Gastroesophageal sphincter (tissue), 4 donors: ENCODE data around the gene SLC26A5. TPM values are rescaled to one million over a fixed set of nuclear protein-coding genes. Genes with fewer than 3 reads are reported as not detected.

Source experiments
- ATAC-seq: fragments of 150-250 bp; one replicate; pipeline ENCODE4 v1.9.1; 2016; ENCODE audit warnings: mild to moderate bottlenecking, moderate library complexity
- H3K27ac ChIP-seq, 4 donors: fragments of 200-600 bp; sonication (generic) in 3 of 4; 1 replicate in 3 of 4; 2 replicates in 1 of 4; pipeline ENCODE4 v1.5.1; 2016 to 2019
- H3K27me3 ChIP-seq: fragments of 200-600 bp; sonication (generic); one replicate; pipeline ENCODE4 v1.5.1; 2019
- H3K36me3 ChIP-seq, 2 donors: fragments of 200-600 bp; sonication (generic); one replicate each; pipeline ENCODE4 v1.5.1; 2019; ENCODE audit warnings: control low read depth in 1 of 2
- H3K4me1 ChIP-seq, 3 donors: fragments of 200-600 bp; sonication (generic); 1 replicate in 2 of 3; 2 replicates in 1 of 3; pipeline ENCODE4 v1.5.1; 2016 to 2019; ENCODE audit warnings: control low read depth in 2 of 3
- H3K4me3 ChIP-seq, 2 donors: fragments of 200-600 bp; sonication (generic); one replicate each; pipeline ENCODE4 v1.5.1; 2019; ENCODE audit warnings: mild to moderate bottlenecking in 1 of 2, moderate library complexity in 1 of 2
- H3K9me3 ChIP-seq, 3 donors: fragments of 200-600 bp; sonication (generic); one replicate each; pipeline ENCODE4 v1.5.1; 2017 to 2019; ENCODE audit warnings: control low read depth in 2 of 3
- EP300 ChIP-seq: sonication (generic); formaldehyde crosslinking; IDR thresholded peaks from one replicate; pipeline ENCODE4 v1.6.1; 2017; ENCODE audit warnings: antibody characterized with exemption, mild to moderate bottlenecking
- POLR2A ChIP-seq, 2 donors: fragments of 450-650 bp; IDR thresholded peaks; one replicate each; pipeline ENCODE4 v1.6.1; 2017; ENCODE audit warnings: antibody characterized with exemption in 2 of 2, mild to moderate bottlenecking in 2 of 2, moderate library complexity in 1 of 2
- POLR2AphosphoS5 ChIP-seq: sonication (generic); formaldehyde crosslinking; IDR thresholded peaks from one replicate; pipeline ENCODE4 v1.6.1; 2017; ENCODE audit warnings: antibody characterized with exemption
- WGBS, 2 donors: methylation state at CpG; one replicate each; pipeline ENCODE4 v1.1.5; 2018; ENCODE audit warnings: low coverage in 1 of 2; 5-methylcytosine and 5-hydroxymethylcytosine counted together
- total RNA-seq, 4 donors: library from RNA; depleted of rRNA; stranded (reverse); fragments of >200 nt; gene quantifications; one replicate each; pipeline ENCODE4 v1.1.0, GENCODE V29; 2016
- TF ChIP-seq, protein P1 (sequence below), 4 experiments: fragments of 200-600 bp in 2 of 4; fragments of 450-650 bp in 2 of 4; sonication (generic) in 1 of 4; IDR thresholded peaks; one replicate each; pipeline ENCODE4 v1.5.1; 2017 to 2019; ENCODE audit warnings: antibody characterized with exemption in 4 of 4, mild to moderate bottlenecking in 2 of 4, moderate library complexity in 2 of 4

The SLC26A5 gene
- total RNA-seq, 4 donors from 2014 or later: 0.13 to 0.16 TPM; not detected in 2

GRCh38 chr7:103398483-103399127 lies 47.4 kb downstream of the SLC26A5 start:
- H3K9me3 ChIP-seq: no peaks in the 10 kb centered on the region
- no peaks in the 10 kb centered on the region for H3K27me3 ChIP-seq
- no peak for ATAC-seq
- H3K27ac ChIP-seq: no peak overlapping the region
- no peaks in the 10 kb centered on the region for H3K36me3 ChIP-seq
- 33 to 45% methylated on average over 2 of the region's 2 CpGs for WGBS, 2 donors
- no peaks in the 10 kb centered on the region for H3K4me1 ChIP-seq
- TF ChIP-seq EP300 (no peak), POLR2AphosphoS5 (no peak), POLR2A (IDR thresholded peaks at IDR 0.05) (no peak)
- TF ChIP-seq, protein P1, sequence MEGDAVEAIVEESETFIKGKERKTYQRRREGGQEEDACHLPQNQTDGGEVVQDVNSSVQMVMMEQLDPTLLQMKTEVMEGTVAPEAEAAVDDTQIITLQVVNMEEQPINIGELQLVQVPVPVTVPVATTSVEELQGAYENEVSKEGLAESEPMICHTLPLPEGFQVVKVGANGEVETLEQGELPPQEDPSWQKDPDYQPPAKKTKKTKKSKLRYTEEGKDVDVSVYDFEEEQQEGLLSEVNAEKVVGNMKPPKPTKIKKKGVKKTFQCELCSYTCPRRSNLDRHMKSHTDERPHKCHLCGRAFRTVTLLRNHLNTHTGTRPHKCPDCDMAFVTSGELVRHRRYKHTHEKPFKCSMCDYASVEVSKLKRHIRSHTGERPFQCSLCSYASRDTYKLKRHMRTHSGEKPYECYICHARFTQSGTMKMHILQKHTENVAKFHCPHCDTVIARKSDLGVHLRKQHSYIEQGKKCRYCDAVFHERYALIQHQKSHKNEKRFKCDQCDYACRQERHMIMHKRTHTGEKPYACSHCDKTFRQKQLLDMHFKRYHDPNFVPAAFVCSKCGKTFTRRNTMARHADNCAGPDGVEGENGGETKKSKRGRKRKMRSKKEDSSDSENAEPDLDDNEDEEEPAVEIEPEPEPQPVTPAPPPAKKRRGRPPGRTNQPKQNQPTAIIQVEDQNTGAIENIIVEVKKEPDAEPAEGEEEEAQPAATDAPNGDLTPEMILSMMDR (IDR thresholded peaks at IDR 0.05): no peak
- no peak overlapping the region for H3K4me3 ChIP-seq

DNA sequence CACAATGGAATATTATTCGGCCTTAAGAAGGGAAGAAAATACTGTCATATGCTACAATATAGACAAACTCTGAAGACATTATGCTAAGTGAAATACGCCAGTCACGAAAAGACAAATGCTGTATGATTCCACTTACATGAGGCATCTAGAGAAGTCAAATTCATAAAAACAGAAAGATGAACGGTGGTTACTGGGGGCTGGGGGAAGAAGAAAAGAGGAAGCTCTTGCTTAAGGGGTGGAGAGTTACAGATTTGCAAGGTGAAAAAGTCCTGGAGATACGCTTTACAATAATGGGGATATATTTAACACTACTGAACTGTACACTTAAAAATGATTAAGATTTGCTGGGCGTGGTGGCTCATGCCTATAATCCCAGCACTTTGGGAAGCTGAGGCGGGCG lies 49.5 kb downstream of the SLC26A5 start:
- Histone ChIP-seq H3K4me3 (no peak overlapping the region), H3K36me3 (no peaks in the 10 kb centered on the region), H3K27ac (no peak overlapping the region), H3K9me3 (no peaks in the 10 kb centered on the region), H3K4me1 (no peaks in the 10 kb centered on the region), H3K27me3 (no peaks in the 10 kb centered on the region)
- TF ChIP-seq POLR2A (IDR thresholded peaks at IDR 0.05) (no peak), EP300 (no peak), POLR2AphosphoS5 (no peak)
- TF ChIP-seq, protein P1 (IDR thresholded peaks at IDR 0.05): no peak
- WGBS, 2 donors: 51 to 68% methylated on average over 7 to 8 of the region's 8 CpGs
- no peak for ATAC-seq

GRCh38 chr7:103395071-103395470 lies 50.9 kb downstream of the SLC26A5 start:
- H3K36me3 ChIP-seq: no peaks in the 10 kb centered on the region
- H3K27me3 ChIP-seq: peaks cover 2% of the 10 kb centered on the region
- TF ChIP-seq POLR2A (IDR thresholded peaks at IDR 0.05): no peak
- TF ChIP-seq, protein P1 (IDR thresholded peaks at IDR 0.05): no peak
- no peak for TF ChIP-seq POLR2AphosphoS5
- TF ChIP-seq EP300: no peak
- H3K27ac ChIP-seq: no peak overlapping the region
- ATAC-seq: no peak
- 16 to 33% methylated on average over 1 of the region's 1 CpG for WGBS, 2 donors
- no peak overlapping the region for H3K4me3 ChIP-seq
- H3K4me1 ChIP-seq: no peaks in the 10 kb centered on the region
- H3K9me3 ChIP-seq: no peaks in the 10 kb centered on the region

DNA sequence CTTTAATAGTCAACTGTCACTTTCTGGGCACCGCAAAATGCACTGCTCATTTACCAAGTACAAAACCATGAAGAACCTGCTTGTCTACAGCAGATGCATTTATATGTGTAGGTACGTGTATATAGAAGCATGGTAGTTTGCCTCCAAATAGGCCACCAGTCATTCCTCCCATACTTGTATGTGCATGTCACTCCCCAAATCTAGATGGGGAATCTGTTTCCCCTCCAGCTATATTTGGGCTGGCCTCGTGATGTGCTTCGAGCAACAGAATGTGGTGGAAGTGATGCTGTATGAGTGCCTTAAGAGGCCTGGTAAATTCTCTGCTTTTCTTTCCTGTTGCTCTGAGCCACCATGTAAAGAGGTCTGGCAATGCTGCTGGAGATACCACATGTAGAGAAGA lies 51.4 kb downstream of the SLC26A5 start:
- TF ChIP-seq POLR2A (IDR thresholded peaks at IDR 0.05) (no peak), EP300 (no peak), POLR2AphosphoS5 (no peak)
- TF ChIP-seq, protein P1 (IDR thresholded peaks at IDR 0.05): no peak
- Histone ChIP-seq H3K4me1 (no peaks in the 10 kb centered on the region), H3K27ac (no peak overlapping the region), H3K27me3 (peaks cover 7% of the 10 kb centered on the region), H3K4me3 (no peak overlapping the region), H3K9me3 (no peaks in the 10 kb centered on the region), H3K36me3 (no peaks in the 10 kb centered on the region)
- no peak for ATAC-seq
- WGBS, 2 donors: 78 to 97% methylated on average over 3 of the region's 4 CpGs

DNA sequence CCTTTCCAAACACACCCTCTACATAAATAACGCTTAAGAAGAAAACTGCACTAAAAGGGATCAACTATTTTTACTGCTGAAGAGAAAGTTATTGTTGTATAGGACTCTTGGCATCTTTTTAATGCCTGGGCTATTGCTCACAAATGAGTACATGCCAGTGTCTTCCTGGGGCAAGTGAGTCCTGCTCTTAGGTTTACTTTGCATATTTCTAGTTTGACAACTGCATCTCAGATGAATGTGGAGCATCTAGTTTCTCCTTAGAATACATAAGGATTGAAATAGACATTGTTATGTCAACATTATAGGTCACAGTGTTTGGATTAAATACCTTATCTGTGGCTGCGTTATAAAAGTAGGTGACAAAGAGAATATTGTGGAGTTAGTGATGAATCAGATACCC lies 54.0 kb downstream of the SLC26A5 start:
- Histone ChIP-seq H3K27me3 (peaks cover 7% of the 10 kb centered on the region), H3K4me3 (no peak overlapping the region), H3K4me1 (no peaks in the 10 kb centered on the region), H3K27ac (no peak overlapping the region), H3K9me3 (no peaks in the 10 kb centered on the region), H3K36me3 (no peaks in the 10 kb centered on the region)
- 77 to 94% methylated on average over 2 of the region's 2 CpGs for WGBS, 2 donors
- no peak for TF ChIP-seq EP300
- no peak for TF ChIP-seq POLR2AphosphoS5
- TF ChIP-seq POLR2A (IDR thresholded peaks at IDR 0.05): no peak
- TF ChIP-seq, protein P1 (IDR thresholded peaks at IDR 0.05): no peak
- ATAC-seq: no peak
